Measurements from ENCODE around the gene ATP11A.

- TF ChIP-seq CTCF (IDR thresholded peaks at IDR 0.05 in 2 of 3, conservative IDR thresholded peaks at IDR 0.05 in 1 of 3; ENCODE audit: control insufficient read depth in 2 of 3, extremely low read depth in 1 of 3, insufficient read depth in 1 of 3, low read depth in 3 of 3, low read length in 3 of 3) (no peak), TAF1 (IDR thresholded peaks at IDR 0.05; ENCODE audit: borderline replicate concordance, low read depth, low read length) (no peak), REST (IDR thresholded peaks at IDR 0.05; ENCODE audit: low read depth, low read length) (no peak)
Observed at GRCh38 chr13:112861876-112862615, 172.2 kb downstream of the ATP11A start.

All from GM12878 (cell line).